HepG2 (cell line): ENCODE results near the gene HOXA11.

Experiments
- ELF1 ChIP-seq: sonication (generic); formaldehyde crosslinking; IDR thresholded peaks from 2 replicates; pipeline ENCODE4 v1.4.0; 2020; ENCODE audit warnings: missing genetic modification reagents
- FOXA1 ChIP-seq, 2 experiments: fragments of 450-650 bp in 1 of 2; sonication (generic) in 1 of 2; formaldehyde crosslinking in 1 of 2; IDR thresholded peaks; 2 replicates each; pipeline versions ENCODE4 v1.4.0 to v1.6.1; 2016 to 2020; ENCODE audit warnings: missing genetic modification reagents in 1 of 2
- FOXJ3 ChIP-seq: sonication (generic); formaldehyde crosslinking; IDR thresholded peaks from 2 replicates; pipeline ENCODE4 v1.4.0; 2020; ENCODE audit warnings: missing genetic modification reagents, mild to moderate bottlenecking, borderline replicate concordance
- GABPA ChIP-seq, 2 experiments: IDR thresholded peaks; 2 replicates each; pipeline ENCODE4 v1.6.1; 2011 to 2016; ENCODE audit warnings: low read depth in 2 of 2, low read length in 1 of 2, missing biosample characterization in 1 of 2, missing genetic modification characterization in 1 of 2
- MEIS1 ChIP-seq: sonication (generic); formaldehyde crosslinking; IDR thresholded peaks from 2 replicates; pipeline ENCODE4 v1.9.0; 2021; ENCODE audit warnings: mild to moderate bottlenecking, missing genetic modification reagents, moderate library complexity, borderline replicate concordance
- PRMT3 ChIP-seq: sonication (generic); formaldehyde crosslinking; IDR thresholded peaks from 2 replicates; pipeline ENCODE4 v1.8.1; 2022; ENCODE audit warnings: low read depth, mild to moderate bottlenecking, moderate library complexity, missing genetic modification reagents, borderline replicate concordance
- TBP ChIP-seq: sonication (generic); formaldehyde crosslinking; IDR thresholded peaks from 2 replicates; pipeline ENCODE4 v1.5.0; 2020; ENCODE audit warnings: missing genetic modification reagents
- ZC3H13 ChIP-seq: sonication (generic); formaldehyde crosslinking; IDR thresholded peaks from 2 replicates; pipeline ENCODE4 v1.8.1; 2023; ENCODE audit warnings: mild to moderate bottlenecking, missing genetic modification reagents, moderate library complexity
- ZNF263 ChIP-seq: sonication (generic); formaldehyde crosslinking; IDR thresholded peaks from 2 replicates; pipeline ENCODE4 v1.4.0; 2020; ENCODE audit warnings: missing genetic modification reagents
- ZNF350 ChIP-seq: sonication (generic); formaldehyde crosslinking; IDR thresholded peaks from 2 replicates; pipeline ENCODE4 v1.4.0; 2020; ENCODE audit warnings: mild to moderate bottlenecking, low read depth, missing genetic modification reagents, borderline replicate concordance
- ZNF382 ChIP-seq: sonication (generic); formaldehyde crosslinking; IDR thresholded peaks from 2 replicates; pipeline ENCODE4 v1.5.0; 2020; ENCODE audit warnings: missing genetic modification reagents, mild to moderate bottlenecking, borderline replicate concordance
- ZNF460 ChIP-seq: sonication (generic); formaldehyde crosslinking; IDR thresholded peaks from 2 replicates; pipeline ENCODE4 v1.5.1; 2020; ENCODE audit warnings: missing genetic modification reagents, mild to moderate bottlenecking, borderline replicate concordance
- TF ChIP-seq, protein P1 (sequence below): sonication (generic); formaldehyde crosslinking; IDR thresholded peaks from 2 replicates; pipeline ENCODE4 v1.5.0; 2020; ENCODE audit warnings: mild to moderate bottlenecking, missing genetic modification reagents, moderate library complexity
- TF ChIP-seq, protein P2 (sequence below): sonication (generic); formaldehyde crosslinking; IDR thresholded peaks from 2 replicates; pipeline ENCODE4 v1.4.0; 2020; ENCODE audit warnings: missing genetic modification reagents, borderline replicate concordance

DNA sequence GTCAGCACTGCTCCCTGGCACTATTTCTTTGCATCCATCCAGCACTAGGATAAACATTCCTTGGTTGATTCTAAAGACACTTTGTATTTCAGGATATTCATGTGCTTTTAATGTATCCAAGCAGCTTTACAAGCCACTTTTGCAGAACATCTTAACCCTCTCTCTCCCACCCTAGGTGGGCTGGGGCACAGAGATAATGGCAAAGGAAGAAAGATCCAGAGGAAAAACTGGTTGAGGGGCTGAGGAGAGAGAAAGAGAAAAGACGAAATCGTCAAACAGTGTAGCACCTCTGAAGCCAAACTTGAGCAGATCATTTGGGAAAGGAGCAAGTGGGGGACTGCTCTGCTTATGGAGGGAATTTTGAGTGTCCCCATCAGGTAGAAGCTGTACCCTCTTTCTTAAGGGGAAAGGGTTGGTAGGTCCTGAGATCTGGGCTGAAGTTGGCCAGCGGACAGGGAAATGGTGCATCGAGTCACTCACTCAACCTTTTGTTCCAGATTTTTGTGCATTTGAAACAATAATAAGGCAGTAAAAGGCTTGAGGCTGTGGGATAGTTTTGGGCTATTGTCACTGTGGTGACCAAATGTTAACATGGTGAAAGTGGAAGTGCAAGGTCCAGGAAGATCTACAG, 19.0 kb upstream of the HOXA11 start:
- TF ChIP-seq ZNF350: no peak
- TF ChIP-seq, protein P1, sequence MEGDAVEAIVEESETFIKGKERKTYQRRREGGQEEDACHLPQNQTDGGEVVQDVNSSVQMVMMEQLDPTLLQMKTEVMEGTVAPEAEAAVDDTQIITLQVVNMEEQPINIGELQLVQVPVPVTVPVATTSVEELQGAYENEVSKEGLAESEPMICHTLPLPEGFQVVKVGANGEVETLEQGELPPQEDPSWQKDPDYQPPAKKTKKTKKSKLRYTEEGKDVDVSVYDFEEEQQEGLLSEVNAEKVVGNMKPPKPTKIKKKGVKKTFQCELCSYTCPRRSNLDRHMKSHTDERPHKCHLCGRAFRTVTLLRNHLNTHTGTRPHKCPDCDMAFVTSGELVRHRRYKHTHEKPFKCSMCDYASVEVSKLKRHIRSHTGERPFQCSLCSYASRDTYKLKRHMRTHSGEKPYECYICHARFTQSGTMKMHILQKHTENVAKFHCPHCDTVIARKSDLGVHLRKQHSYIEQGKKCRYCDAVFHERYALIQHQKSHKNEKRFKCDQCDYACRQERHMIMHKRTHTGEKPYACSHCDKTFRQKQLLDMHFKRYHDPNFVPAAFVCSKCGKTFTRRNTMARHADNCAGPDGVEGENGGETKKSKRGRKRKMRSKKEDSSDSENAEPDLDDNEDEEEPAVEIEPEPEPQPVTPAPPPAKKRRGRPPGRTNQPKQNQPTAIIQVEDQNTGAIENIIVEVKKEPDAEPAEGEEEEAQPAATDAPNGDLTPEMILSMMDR: no peak
- TF ChIP-seq, protein P2, sequence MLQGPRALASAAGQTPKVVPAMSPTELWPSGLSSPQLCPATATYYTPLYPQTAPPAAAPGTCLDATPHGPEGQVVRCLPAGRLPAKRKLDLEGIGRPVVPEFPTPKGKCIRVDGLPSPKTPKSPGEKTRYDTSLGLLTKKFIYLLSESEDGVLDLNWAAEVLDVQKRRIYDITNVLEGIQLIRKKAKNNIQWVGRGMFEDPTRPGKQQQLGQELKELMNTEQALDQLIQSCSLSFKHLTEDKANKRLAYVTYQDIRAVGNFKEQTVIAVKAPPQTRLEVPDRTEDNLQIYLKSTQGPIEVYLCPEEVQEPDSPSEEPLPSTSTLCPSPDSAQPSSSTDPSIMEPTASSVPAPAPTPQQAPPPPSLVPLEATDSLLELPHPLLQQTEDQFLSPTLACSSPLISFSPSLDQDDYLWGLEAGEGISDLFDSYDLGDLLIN (CRISPR knock-in tag): no peak
- no peak for TF ChIP-seq ZNF460 (CRISPR knock-in tag)
- TF ChIP-seq MEIS1 (CRISPR knock-in tag): no peak
- TF ChIP-seq TBP (CRISPR knock-in tag): no peak
- TF ChIP-seq FOXA1 (IDR thresholded peaks at IDR 0.05): no peak
- TF ChIP-seq FOXA1 (CRISPR knock-in tag; IDR thresholded peaks at IDR 0.05): no peak
- no peak for TF ChIP-seq ELF1 (CRISPR knock-in tag)
- TF ChIP-seq GABPA (IDR thresholded peaks at IDR 0.05; ENCODE audit: low read depth, low read length): no peak
- TF ChIP-seq GABPA (CRISPR knock-in tag; IDR thresholded peaks at IDR 0.05; ENCODE audit: low read depth): no peak
- TF ChIP-seq ZC3H13 (CRISPR knock-in tag): no peak
- TF ChIP-seq ZNF382 (CRISPR knock-in tag): no peak
- no peak for TF ChIP-seq FOXJ3
- no peak for TF ChIP-seq ZNF263 (CRISPR knock-in tag)
- TF ChIP-seq PRMT3 (CRISPR knock-in tag): no peak
